Measurements from ENCODE around the gene ZDBF2. TPM values are rescaled to one million over a fixed set of nuclear protein-coding genes. Genes with fewer than 3 reads are reported as not detected.
"Not testable (repeated sequence)": the region's sequence is repeated elsewhere in the genome, so short reads cannot be mapped to it uniquely, and the experiment has no call there.

The ZDBF2 gene
- total RNA-seq, 1 donor from 2014 or later: 5.0 TPM

DNA sequence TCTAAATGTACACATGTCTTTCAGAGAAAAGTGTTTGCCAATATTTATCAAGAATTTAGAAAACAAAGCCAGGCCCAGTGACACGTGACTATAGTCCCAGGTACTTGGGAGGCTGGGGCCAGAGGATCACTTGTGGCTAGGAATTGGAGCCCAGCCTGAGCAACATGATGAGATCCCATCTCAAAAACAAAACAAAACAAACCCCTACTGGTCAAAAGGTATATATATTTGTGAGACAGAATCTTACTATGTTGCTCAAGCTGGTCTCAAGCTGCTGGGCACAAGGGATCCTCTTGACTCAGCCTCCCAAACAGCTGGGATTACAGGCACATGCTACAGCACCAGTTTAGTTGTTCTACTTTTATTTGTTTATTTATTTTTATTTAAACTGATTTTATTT, 79.2 kb downstream of the ZDBF2 start:
- DNase-seq (ENCODE audit: low spot score in 2 of 2): no peak
- H3K27ac ChIP-seq: no peak overlapping the region
- H3K4me3 ChIP-seq: no peak overlapping the region
- intact Hi-C loops (cut with DNase I): no loop called here
- TF ChIP-seq, protein P1, sequence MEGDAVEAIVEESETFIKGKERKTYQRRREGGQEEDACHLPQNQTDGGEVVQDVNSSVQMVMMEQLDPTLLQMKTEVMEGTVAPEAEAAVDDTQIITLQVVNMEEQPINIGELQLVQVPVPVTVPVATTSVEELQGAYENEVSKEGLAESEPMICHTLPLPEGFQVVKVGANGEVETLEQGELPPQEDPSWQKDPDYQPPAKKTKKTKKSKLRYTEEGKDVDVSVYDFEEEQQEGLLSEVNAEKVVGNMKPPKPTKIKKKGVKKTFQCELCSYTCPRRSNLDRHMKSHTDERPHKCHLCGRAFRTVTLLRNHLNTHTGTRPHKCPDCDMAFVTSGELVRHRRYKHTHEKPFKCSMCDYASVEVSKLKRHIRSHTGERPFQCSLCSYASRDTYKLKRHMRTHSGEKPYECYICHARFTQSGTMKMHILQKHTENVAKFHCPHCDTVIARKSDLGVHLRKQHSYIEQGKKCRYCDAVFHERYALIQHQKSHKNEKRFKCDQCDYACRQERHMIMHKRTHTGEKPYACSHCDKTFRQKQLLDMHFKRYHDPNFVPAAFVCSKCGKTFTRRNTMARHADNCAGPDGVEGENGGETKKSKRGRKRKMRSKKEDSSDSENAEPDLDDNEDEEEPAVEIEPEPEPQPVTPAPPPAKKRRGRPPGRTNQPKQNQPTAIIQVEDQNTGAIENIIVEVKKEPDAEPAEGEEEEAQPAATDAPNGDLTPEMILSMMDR (IDR thresholded peaks at IDR 0.05): no peak
- no peaks in the 10 kb centered on the region for H3K36me3 ChIP-seq
- no peaks in the 10 kb centered on the region for H3K4me1 ChIP-seq
- H3K27me3 ChIP-seq: no peaks in the 10 kb centered on the region
- H3K9me3 ChIP-seq: no peaks in the 10 kb centered on the region

DNA sequence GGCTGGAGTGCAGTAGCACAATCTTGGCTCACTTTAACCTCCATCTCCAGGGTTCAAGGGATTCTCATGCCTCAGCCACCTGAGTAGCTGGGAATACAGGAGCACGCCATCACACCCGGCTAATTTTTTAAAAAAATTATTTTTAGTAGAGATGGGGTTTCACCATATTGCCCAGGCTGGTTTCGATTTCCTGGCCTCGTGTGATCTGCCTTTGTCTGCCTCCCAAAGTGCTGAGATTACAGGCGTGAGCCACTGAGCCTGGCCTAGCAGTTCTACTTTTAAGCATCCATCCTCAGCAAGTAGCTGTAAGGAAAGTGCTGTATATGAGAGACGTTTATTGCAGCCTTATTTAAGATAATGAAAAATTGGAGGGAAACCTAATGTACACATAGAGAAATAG, 79.7 kb downstream of the ZDBF2 start:
- Histone ChIP-seq H3K4me1 (no peaks in the 10 kb centered on the region), H3K4me3 (no peak overlapping the region), H3K9me3 (no peaks in the 10 kb centered on the region), H3K36me3 (no peaks in the 10 kb centered on the region), H3K27me3 (no peaks in the 10 kb centered on the region), H3K27ac (no peak overlapping the region)
- intact Hi-C loops (cut with DNase I): no loop called here
- TF ChIP-seq, protein P1 (IDR thresholded peaks at IDR 0.05): no peak
- no peak for DNase-seq (ENCODE audit: low spot score in 2 of 2)

DNA sequence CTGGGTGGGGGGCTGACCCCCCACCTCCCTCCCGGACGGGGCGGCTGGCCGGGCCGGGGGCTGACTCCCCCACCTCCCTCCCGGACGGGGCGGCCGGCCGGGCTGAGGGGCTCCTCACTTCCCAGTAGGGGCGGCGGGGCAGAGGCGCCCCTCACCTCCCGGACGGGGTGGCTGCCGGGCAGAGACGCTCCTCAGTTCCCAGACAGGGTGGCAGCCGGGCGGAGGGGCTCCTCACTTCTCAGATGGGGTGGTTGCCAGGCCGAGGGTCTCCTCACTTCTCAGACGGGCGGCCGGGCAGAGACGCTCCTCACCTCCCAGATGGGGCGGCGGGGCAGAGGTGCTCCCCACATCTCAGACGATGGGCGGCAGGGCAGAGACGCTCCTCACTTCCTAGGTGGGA, 82.4 kb downstream of the ZDBF2 start:
- H3K27me3 ChIP-seq; H3K9me3 ChIP-seq; H3K36me3 ChIP-seq; intact Hi-C loops (cut with DNase I); H3K4me3 ChIP-seq; H3K27ac ChIP-seq; H3K4me1 ChIP-seq; DNase-seq (ENCODE audit: low spot score in 2 of 2): not testable (repeated sequence)

DNA sequence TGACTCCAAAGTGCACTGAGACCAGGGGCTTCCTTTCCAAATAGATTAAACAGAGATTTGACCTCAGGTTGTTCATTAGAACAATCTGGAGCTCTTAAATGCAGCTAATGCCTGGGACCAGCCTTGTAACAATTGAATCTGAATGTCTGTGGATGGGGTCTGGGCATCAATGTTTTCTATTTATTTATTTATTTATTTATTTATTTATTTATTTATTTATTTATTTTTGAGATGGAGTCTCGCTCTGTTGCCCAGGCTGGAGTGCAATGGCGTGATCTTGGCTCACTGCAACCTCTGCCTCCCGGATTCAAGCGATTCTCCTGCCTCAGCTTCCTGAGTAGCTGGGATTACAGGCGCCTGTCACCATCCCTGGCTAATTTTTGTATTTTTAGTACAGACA, 86.4 kb downstream of the ZDBF2 start:
- not testable (repeated sequence) for H3K27me3 ChIP-seq; DNase-seq (ENCODE audit: low spot score in 2 of 2)

DNA sequence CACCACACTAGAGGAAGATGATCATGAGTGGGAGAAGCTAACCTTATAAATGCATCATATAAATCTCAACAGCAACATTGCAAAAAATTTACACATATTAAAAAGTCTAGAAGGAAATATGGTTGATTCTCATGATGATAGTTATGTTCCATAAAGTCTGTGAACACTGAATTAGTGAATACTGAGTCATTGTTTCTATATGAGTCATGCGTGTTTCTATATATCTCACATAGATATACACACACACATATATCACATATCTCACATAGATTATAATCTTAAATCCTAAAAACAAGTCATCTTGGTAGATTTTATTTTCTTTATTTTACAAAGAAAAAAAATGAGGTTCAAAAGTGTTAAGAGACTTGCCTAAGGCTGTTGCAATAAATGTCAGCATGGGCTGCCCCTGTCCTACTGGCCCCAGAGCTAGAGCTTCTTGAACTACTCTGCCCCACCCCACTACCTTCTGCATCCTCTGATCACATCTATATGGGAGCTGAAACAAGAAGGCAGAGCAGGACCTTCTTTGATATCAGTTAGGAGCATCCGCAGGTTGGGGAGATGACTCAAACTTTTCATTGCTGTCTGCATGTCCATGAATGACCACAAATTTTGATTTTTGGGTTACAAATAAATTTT, 87.1 kb downstream of the ZDBF2 start:
- Histone ChIP-seq H3K27ac (no peak overlapping the region), H3K36me3 (no peaks in the 10 kb centered on the region), H3K9me3 (no peaks in the 10 kb centered on the region), H3K27me3 (no peaks in the 10 kb centered on the region), H3K4me1 (no peaks in the 10 kb centered on the region), H3K4me3 (no peak overlapping the region)
- TF ChIP-seq, protein P1 (IDR thresholded peaks at IDR 0.05): no peak
- no peak for DNase-seq (ENCODE audit: low spot score in 2 of 2)
- intact Hi-C loops (cut with DNase I): no loop called here

More for the DNA sequence above, 86.4 kb downstream of the ZDBF2 start:
- intact Hi-C loops (cut with DNase I); H3K4me1 ChIP-seq; H3K4me3 ChIP-seq; H3K27ac ChIP-seq; H3K36me3 ChIP-seq; H3K9me3 ChIP-seq: not testable (repeated sequence)

Other genes starting within 250 kb of the ZDBF2 start
- gene INO80D, start 188.5 kb upstream of the ZDBF2 start, total RNA-seq: 10.1 TPM
- 16.4 TPM for gene NDUFS1, start 115.2 kb upstream of the ZDBF2 start, total RNA-seq
- 229 TPM for gene EEF1B2, start 114.8 kb upstream of the ZDBF2 start, total RNA-seq
- 2.3 TPM for gene ADAM23, start 168.9 kb downstream of the ZDBF2 start, total RNA-seq

Measured in ascending aorta (tissue), 2 donors.